Ishikawa (cell line): ENCODE measurements around the gene DDX54.

ENCODE experiments used
- CEBPB ChIP-seq: IDR thresholded peaks from 2 replicates; pipeline ENCODE4 v1.6.1; 2012
- CREB1 ChIP-seq: IDR thresholded peaks from 2 replicates; pipeline ENCODE4 v1.6.1; 2012; ENCODE audit warnings: low read depth
- EGR1 ChIP-seq: IDR thresholded peaks from 2 replicates; pipeline ENCODE4 v1.6.1; 2012
- EP300 ChIP-seq: IDR thresholded peaks from 2 replicates; pipeline ENCODE4 v1.6.1; 2012; ENCODE audit warnings: borderline replicate concordance
- FOXM1 ChIP-seq: IDR thresholded peaks from 2 replicates; pipeline ENCODE4 v1.6.1; 2012; ENCODE audit warnings: low read depth, borderline replicate concordance
- NFIC ChIP-seq: IDR thresholded peaks from 2 replicates; pipeline ENCODE4 v1.6.1; 2012
- RAD21 ChIP-seq: IDR thresholded peaks from 2 replicates; pipeline ENCODE4 v1.6.1; 2012; ENCODE audit warnings: low read depth
- TAF1 ChIP-seq: IDR thresholded peaks from 2 replicates; pipeline ENCODE4 v1.6.1; 2012; ENCODE audit warnings: low read depth, mild to moderate bottlenecking
- TCF12 ChIP-seq: IDR thresholded peaks from 2 replicates; pipeline ENCODE4 v1.6.1; 2012; ENCODE audit warnings: low read depth
- TEAD4 ChIP-seq: IDR thresholded peaks from 2 replicates; pipeline ENCODE4 v1.6.1; 2012
- YY1 ChIP-seq: IDR thresholded peaks from 2 replicates; pipeline ENCODE4 v1.6.1; 2012; ENCODE audit warnings: low read depth
- ZBTB7A ChIP-seq: IDR thresholded peaks from 2 replicates; pipeline ENCODE4 v1.6.1; 2012; ENCODE audit warnings: low read depth
- TF ChIP-seq, protein P1 (sequence below): IDR thresholded peaks from 2 replicates; pipeline ENCODE4 v1.6.1; 2012
- TF ChIP-seq, protein P2 (sequence below): IDR thresholded peaks from 2 replicates; pipeline ENCODE4 v1.6.1; 2012; ENCODE audit warnings: low read depth, mild to moderate bottlenecking
- TF ChIP-seq, protein P3 (sequence below): IDR thresholded peaks from 2 replicates; pipeline ENCODE4 v1.6.1; 2012

DDX54 gene

DNA sequence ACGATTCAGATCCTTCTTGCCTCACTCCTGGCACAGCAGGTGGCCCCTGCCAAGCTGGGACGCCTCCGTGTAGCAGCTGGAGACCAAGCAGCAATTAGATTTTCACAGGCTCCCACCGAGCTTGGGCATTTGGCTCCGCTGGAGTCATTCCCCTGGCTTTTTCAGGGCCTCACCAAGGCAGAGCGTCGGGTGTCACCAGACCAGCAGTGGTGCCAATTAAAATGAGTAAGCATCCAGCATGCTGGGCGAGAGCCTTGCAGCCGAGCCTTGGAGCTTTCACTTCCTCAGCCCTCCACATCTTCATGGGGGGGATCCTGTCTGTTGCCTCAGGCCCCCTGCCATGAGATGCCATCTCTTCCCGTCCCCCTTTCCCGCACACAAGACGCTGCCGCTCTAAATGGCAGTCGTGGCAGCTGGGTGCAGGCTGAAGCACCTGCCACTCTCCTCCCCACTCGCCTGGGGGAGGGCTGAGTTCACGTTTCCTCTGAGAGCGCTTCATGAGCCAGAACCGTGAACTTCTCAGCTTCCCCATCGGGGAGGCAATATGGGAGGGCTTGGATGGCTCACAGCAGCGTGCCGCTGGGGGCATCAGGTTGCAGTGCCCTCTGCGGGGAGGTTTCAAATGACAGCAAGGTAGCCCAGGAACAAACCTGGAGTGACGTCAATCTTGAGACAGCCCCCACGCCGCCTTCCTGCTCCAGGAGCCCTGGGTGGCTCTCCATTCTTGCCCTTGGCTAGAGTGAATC lies 47.7 kb upstream of the DDX54 start:
- TF ChIP-seq NFIC (peak; percentile 87), CREB1 (peak; percentile 55), EP300 (peak; percentile 82), FOXM1 (peak; percentile 40; the same call in 1 of the 2 replicates), TEAD4 (peak; percentile 78), CEBPB (peak; percentile 85), TCF12 (peak; percentile 93), YY1 (peak; percentile 53; the same call in 1 of the 2 replicates), ZBTB7A (no peak), RAD21 (peak; percentile 42), EGR1 (peak; percentile 65; the same call in 1 of the 2 replicates), TAF1 (no peak)
- TF ChIP-seq, protein P1, sequence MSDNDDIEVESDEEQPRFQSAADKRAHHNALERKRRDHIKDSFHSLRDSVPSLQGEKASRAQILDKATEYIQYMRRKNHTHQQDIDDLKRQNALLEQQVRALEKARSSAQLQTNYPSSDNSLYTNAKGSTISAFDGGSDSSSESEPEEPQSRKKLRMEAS = peak; percentile 82
- TF ChIP-seq, protein P2, sequence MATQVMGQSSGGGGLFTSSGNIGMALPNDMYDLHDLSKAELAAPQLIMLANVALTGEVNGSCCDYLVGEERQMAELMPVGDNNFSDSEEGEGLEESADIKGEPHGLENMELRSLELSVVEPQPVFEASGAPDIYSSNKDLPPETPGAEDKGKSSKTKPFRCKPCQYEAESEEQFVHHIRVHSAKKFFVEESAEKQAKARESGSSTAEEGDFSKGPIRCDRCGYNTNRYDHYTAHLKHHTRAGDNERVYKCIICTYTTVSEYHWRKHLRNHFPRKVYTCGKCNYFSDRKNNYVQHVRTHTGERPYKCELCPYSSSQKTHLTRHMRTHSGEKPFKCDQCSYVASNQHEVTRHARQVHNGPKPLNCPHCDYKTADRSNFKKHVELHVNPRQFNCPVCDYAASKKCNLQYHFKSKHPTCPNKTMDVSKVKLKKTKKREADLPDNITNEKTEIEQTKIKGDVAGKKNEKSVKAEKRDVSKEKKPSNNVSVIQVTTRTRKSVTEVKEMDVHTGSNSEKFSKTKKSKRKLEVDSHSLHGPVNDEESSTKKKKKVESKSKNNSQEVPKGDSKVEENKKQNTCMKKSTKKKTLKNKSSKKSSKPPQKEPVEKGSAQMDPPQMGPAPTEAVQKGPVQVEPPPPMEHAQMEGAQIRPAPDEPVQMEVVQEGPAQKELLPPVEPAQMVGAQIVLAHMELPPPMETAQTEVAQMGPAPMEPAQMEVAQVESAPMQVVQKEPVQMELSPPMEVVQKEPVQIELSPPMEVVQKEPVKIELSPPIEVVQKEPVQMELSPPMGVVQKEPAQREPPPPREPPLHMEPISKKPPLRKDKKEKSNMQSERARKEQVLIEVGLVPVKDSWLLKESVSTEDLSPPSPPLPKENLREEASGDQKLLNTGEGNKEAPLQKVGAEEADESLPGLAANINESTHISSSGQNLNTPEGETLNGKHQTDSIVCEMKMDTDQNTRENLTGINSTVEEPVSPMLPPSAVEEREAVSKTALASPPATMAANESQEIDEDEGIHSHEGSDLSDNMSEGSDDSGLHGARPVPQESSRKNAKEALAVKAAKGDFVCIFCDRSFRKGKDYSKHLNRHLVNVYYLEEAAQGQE = no peak
- TF ChIP-seq, protein P3, sequence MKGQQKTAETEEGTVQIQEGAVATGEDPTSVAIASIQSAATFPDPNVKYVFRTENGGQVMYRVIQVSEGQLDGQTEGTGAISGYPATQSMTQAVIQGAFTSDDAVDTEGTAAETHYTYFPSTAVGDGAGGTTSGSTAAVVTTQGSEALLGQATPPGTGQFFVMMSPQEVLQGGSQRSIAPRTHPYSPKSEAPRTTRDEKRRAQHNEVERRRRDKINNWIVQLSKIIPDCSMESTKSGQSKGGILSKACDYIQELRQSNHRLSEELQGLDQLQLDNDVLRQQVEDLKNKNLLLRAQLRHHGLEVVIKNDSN = no peak; the same call in 1 of the 2 replicates

DNA sequence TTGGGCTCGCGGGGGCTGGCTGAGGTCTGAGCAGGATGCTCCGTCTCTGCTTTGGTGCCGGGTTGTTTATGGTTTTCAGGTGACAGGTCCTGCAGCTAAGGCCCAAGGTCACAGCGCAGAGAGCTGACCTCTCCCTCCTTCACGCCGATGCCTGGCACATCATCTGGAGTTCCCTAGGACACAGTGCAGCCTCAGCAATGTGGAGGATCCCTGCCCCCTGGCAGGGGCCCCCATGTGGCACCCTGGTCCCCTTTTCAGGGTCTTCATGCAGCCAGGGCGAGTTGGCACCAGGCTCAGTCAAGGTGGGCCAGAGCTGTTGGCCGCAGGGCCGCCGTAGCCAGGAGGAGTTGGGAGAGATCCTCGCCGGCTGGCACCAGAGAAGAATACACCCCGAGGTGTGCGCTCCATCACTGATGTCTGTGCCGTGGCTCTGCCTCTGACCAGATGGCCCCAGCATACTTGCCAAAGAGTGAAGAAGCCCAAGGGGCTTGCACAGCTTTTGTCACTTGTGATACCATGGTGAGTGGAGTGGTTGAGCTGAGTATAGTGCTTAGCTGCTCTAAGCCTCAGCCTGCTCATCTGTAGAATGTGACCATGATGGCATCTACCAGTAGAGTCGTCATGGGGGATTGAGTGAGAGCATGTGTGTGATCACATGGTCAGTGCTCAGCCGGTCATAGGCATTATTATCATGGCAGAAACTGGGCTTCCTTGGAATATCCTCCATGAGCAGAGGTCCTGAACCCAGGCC lies 47.0 kb upstream of the DDX54 start:
- TF ChIP-seq YY1 (peak; percentile 50; the same call in 1 of the 2 replicates), EGR1 (no peak)
- TF ChIP-seq, protein P3 = peak; percentile 19; the same call in 1 of the 2 replicates

DNA sequence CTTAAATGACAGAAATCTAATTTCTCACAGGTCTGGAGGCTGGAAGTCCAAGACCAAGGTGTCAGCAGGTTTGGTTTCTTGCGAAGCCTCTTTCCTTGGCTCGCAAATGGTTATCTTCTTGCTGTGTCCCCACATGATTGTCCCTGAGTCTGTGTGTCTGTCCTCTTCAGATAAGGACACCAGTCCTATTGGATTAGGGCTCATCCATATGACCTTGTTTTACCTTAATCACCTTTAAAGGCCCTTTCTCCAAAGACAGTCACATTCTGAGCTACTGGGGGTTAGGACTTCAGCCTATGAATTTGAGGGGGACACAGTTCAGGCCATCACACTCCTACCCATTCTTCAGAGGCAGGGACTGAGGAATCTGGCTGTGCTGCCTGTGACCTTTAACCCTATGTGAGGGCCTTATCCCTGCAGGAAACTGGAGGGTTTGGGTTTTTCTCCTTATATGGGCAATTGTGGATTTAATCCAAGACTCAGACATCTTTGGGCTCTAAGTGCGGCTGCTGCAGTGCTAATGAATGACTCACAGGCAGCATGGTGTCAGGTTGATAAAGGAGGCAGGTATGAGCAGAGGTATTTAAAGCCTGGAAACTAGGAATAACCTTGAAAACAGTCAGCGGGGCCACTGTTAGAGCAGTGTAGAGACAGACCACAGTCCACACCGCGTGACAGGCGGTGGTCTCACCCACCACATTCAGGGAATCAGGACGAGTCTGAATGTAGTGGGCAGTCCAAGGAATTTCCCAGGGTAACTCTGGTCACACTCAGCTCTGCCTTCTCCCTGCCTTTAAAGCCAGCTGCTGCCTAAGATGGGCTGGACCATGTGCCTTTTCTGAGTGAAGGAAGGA lies 46.2 kb upstream of the DDX54 start:
- no peak for TF ChIP-seq EGR1
- peak; percentile 88 for TF ChIP-seq TCF12
- peak; percentile 82 for TF ChIP-seq NFIC
- no peak for TF ChIP-seq ZBTB7A
- no peak for TF ChIP-seq TAF1
- TF ChIP-seq EP300 = peak; percentile 92
- TF ChIP-seq RAD21 = no peak; the same call in 1 of the 2 replicates
- TF ChIP-seq, protein P3 = peak; percentile 4; the same call in 1 of the 2 replicates
- peak; percentile 79; the same call in 1 of the 2 replicates for TF ChIP-seq FOXM1
- no peak for TF ChIP-seq CREB1
- TF ChIP-seq, protein P2 = no peak
- TF ChIP-seq, protein P1 = peak; percentile 83
- TF ChIP-seq CEBPB = no peak
- TF ChIP-seq TEAD4 = peak; percentile 90
- TF ChIP-seq YY1 = peak; percentile 32; the same call in 1 of the 2 replicates
